Parathyroid adenoma (tissue), 2 donors: ENCODE data around the gene CIPC.
A peak's percentile ranks its signal among the peaks of the same experiment; 100 is the strongest.

ENCODE experiments used
- H2AFZ ChIP-seq: fragments of 300-600 bp; sonication (generic); one replicate; pipeline ENCODE4 v1.7.0; 2017; ENCODE audit warnings: antibody characterized with exemption, mild to moderate bottlenecking
- H3K27ac ChIP-seq: fragments of 300-600 bp; sonication (generic); one replicate; pipeline ENCODE4 v1.7.0; 2017
- H3K27me3 ChIP-seq: fragments of 300-600 bp; sonication (generic); one replicate; pipeline ENCODE4 v1.7.0; 2017; ENCODE audit warnings: low read length; ENCODE audit not compliant: control insufficient read depth, insufficient read depth
- H3K36me3 ChIP-seq: fragments of 300-600 bp; sonication (generic); one replicate; pipeline ENCODE4 v1.7.0; 2017; ENCODE audit warnings: low read length; ENCODE audit not compliant: control insufficient read depth, insufficient read depth
- H3K4me1 ChIP-seq: fragments of 300-600 bp; sonication (generic); one replicate; pipeline ENCODE4 v1.7.0; 2017; ENCODE audit warnings: control low read depth
- H3K4me2 ChIP-seq: fragments of 300-600 bp; sonication (generic); one replicate; pipeline ENCODE4 v1.7.0; 2017; ENCODE audit warnings: low read length
- H3K4me3 ChIP-seq: fragments of 300-600 bp; sonication (generic); one replicate; pipeline ENCODE4 v1.7.0; 2017; ENCODE audit warnings: low read depth, low read length
- H3K79me2 ChIP-seq: fragments of 300-600 bp; sonication (generic); one replicate; pipeline ENCODE4 v1.7.0; 2017; ENCODE audit warnings: control low read depth
- H3K9ac ChIP-seq: fragments of 300-600 bp; sonication (generic); one replicate; pipeline ENCODE4 v1.7.0; 2017; ENCODE audit warnings: mild to moderate bottlenecking
- H3K9me3 ChIP-seq: fragments of 300-600 bp; sonication (generic); one replicate; pipeline ENCODE4 v1.7.0; 2017; ENCODE audit warnings: low read length; ENCODE audit not compliant: control insufficient read depth
- TF ChIP-seq, protein P1 (sequence below): fragments of 300-600 bp; sonication (generic); IDR thresholded peaks from one replicate; pipeline ENCODE4 v1.7.0; 2017; ENCODE audit warnings: antibody characterized with exemption, mild to moderate bottlenecking
- donor health status: primary hyperparathyroidism.

The CIPC gene, protein sequence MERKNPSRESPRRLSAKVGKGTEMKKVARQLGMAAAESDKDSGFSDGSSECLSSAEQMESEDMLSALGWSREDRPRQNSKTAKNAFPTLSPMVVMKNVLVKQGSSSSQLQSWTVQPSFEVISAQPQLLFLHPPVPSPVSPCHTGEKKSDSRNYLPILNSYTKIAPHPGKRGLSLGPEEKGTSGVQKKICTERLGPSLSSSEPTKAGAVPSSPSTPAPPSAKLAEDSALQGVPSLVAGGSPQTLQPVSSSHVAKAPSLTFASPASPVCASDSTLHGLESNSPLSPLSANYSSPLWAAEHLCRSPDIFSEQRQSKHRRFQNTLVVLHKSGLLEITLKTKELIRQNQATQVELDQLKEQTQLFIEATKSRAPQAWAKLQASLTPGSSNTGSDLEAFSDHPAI

DNA sequence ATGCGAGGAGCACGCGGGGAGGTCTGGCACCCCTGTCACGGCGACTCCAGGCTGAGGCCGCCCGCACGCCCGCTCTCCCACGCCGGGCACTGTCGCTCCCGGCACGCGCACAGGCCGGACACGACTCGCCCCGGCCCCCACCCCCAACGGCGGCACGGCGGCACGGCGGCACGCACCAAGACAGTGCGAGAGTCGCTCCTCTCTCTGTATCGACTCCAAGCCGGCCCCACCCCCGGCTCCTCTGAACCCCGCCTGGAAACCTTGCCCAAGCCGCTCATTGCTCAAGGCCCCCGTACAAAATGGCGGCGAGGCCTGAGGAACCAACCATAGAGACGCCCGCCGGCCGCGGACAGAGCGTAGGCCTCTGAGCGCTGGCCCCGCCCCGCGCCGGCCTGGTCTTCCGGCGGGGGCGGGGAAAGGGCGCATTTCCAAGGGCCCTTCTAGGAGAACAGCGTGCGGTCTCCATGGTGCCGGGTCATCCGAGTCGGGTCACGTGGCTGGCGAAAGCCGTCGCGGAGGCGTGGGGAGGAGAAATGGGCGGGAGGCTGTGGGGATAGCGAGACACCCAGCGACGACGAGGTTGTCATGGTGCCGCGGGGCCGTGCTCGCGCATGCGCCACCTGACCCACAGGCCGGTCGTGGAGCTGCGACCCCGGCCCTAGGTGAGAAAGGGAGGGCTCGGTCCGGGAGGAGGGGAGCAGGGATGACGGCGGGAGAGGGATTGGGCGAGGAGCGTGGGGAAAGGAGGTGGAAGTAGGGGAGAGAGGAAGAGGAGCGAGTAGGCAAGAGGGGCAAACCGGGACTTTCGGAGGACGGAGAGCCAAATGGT is at the start of gene CIPC:
TSS of gene CIPC (plus strand) at position 559 of the 829 bp plus-strand sequence. CDS start 7,451 bp downstream, outside the sequence.
- Histone ChIP-seq H3K4me2 (peak within 1 kb of the TSS; percentile 96), H2AFZ (peak within 1 kb of the TSS; percentile 77), H3K27ac (peak within 1 kb of the TSS; percentile 98), H3K4me3 (peak within 1 kb of the TSS; percentile 100), H3K4me1 (peaks cover 19% of the 10 kb centered on the region), H3K36me3 (no peaks in the 10 kb centered on the region), H3K9me3 (no peaks in the 10 kb centered on the region), H3K27me3 (no peaks in the 10 kb centered on the region), H3K9ac (peak within 1 kb of the TSS; percentile 99), H3K79me2 (peaks cover 33% of the 10 kb centered on the region)
- TF ChIP-seq, protein P1, sequence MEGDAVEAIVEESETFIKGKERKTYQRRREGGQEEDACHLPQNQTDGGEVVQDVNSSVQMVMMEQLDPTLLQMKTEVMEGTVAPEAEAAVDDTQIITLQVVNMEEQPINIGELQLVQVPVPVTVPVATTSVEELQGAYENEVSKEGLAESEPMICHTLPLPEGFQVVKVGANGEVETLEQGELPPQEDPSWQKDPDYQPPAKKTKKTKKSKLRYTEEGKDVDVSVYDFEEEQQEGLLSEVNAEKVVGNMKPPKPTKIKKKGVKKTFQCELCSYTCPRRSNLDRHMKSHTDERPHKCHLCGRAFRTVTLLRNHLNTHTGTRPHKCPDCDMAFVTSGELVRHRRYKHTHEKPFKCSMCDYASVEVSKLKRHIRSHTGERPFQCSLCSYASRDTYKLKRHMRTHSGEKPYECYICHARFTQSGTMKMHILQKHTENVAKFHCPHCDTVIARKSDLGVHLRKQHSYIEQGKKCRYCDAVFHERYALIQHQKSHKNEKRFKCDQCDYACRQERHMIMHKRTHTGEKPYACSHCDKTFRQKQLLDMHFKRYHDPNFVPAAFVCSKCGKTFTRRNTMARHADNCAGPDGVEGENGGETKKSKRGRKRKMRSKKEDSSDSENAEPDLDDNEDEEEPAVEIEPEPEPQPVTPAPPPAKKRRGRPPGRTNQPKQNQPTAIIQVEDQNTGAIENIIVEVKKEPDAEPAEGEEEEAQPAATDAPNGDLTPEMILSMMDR = no peak

DNA sequence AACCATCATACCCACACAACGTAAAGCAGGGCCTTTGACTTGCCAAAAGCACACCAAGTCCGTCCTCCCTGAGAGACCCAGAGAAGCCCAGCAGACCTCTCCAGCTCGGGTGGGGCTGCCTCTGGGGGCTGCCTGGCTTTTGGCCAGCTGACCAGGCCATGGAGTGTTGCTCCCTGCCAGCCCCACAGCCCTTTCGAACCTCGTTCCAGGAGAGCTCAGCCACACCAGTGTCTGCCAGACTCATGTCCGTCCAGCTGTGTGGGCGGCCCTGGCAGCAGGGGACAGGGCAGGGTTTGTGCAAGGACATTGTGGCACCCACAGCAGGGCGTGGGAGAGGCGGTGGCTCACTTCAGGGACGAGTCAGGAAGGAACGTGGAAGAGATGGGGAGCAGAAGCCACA is 46.9 kb upstream of the CIPC start:
- TF ChIP-seq, protein P1 = no peak
- H3K4me3 ChIP-seq = no peak overlapping the region
- peaks cover 3% of the 10 kb centered on the region for H3K4me1 ChIP-seq
- no peaks in the 10 kb centered on the region for H3K79me2 ChIP-seq
- no peak overlapping the region for H3K9ac ChIP-seq
- H3K4me2 ChIP-seq = no peak overlapping the region
- H3K27ac ChIP-seq = peak overlapping the region; percentile 42
- H3K27me3 ChIP-seq = no peaks in the 10 kb centered on the region
- H2AFZ ChIP-seq = peak overlapping the region; percentile 73
- H3K9me3 ChIP-seq = no peaks in the 10 kb centered on the region
- H3K36me3 ChIP-seq = no peaks in the 10 kb centered on the region

DNA sequence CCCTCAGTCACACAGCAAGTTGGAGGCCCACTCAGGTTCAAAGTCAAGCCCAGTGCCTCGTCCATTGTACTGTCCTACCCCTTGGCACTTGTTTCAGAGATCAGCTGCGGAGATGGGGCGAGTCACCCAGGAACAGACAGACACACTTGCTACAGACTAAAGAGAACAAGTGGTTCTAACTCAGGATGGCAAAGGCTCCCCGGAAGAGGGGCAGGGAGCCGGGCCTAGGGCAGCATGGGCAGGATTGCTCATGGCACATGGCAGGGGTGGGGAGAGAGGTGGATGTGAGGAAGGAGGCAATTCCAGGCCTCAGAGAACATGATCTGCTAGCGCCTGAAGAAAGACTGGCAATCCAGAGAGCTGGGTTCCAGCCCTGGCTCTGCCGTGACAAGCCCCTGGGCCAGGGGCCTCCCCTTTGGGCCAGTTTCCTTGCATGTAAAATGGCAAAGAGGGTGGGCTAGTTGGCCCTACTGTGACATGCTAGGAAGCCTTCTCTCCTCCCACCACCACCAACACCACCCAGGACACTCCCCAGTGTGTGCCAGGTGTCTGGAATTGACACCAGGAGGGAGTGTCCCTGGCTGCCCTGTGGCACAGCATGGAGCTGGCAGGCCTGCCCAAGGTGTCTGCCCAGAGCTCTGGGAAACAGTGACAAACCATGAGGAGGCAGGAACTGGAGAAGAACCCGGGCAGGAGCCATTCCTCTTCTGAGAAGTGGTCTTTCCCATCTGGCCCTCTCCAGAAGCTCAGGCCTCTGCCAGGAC is 45.6 kb upstream of the CIPC start:
- Histone ChIP-seq H3K9me3 (no peaks in the 10 kb centered on the region), H3K4me2 (no peak overlapping the region), H3K4me1 (peaks cover 3% of the 10 kb centered on the region), H3K4me3 (no peak overlapping the region), H3K9ac (no peak overlapping the region), H3K27me3 (no peaks in the 10 kb centered on the region), H2AFZ (no peak overlapping the region), H3K36me3 (no peaks in the 10 kb centered on the region), H3K27ac (peak overlapping the region; percentile 0), H3K79me2 (no peaks in the 10 kb centered on the region)
- TF ChIP-seq, protein P1 = no peak

DNA sequence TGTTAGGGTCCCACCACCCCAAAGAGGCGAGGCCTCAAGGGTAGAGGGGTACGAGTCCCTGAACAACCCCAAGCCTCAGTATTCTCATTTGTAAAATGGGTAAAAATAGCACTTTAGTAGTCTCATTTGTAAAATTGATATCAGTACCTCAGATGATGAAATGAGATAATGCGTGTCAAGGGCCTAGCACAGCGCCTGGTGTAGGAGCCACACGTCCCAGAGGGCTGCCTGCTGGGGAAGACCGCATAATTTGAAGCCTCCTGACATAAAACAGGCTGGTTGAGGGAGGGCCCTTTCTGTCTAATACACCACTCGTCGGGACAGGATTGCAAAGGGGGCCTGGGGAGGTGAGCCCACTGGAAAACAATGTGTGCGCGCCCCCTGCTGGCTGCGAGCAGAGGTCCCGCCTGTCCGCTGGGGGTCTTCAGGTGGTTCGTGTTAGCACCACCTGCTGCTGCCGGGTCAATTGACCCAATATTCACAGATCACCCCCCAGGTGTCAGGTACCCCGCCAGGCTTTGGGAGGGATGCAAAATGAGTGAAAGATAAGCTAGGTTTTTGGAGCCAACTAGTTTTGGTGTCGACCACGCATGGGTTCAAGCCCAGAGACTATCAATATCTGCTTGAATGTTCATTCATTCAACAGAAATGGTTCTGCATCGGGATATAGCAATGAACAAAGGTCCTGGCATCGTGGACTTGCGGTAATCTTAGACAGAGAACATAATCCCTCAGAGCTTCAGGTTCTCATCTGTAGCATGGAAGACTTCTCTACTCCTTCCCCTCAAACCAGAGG is 44.8 kb upstream of the CIPC start:
- Histone ChIP-seq H3K27me3 (no peaks in the 10 kb centered on the region), H3K27ac (no peak overlapping the region), H3K79me2 (no peaks in the 10 kb centered on the region), H3K4me1 (peaks cover 3% of the 10 kb centered on the region), H2AFZ (no peak overlapping the region), H3K9me3 (no peaks in the 10 kb centered on the region), H3K4me3 (no peak overlapping the region), H3K36me3 (no peaks in the 10 kb centered on the region), H3K9ac (no peak overlapping the region), H3K4me2 (no peak overlapping the region)
- TF ChIP-seq, protein P1 = peak; percentile 96
